ENCODE measurements around the gene CORO7. TPM values are rescaled to one million over a fixed set of nuclear protein-coding genes. Genes with fewer than 3 reads are reported as not detected.

CORO7 gene
- total RNA-seq, 1 donor from 2014 or later, result 11.6 TPM

DNA sequence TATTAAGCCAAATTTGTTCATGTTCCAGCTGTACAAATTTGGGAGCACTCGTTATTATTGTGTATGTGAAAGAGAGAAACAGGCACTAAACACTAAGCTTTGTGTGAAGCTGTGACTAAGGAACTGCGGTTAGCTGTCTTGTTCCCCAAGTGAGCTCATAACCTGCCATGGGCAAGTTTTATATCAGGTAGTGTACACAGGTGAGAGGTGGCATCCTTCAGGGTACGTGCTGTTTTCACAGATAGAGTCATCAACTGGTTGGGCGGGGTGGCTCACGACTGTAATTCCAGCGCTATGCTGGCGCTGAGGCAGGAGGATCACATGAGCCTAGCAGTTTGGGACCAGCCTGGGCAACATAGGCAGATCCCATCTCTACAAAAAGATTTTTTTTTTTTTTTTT, 12.1 kb upstream of the CORO7 start:
- no peak for DNase-seq
- ATAC-seq (ENCODE audit: poor library complexity), result no peak
- intact Hi-C loops (cut with DNase I), result no loop called here

DNA sequence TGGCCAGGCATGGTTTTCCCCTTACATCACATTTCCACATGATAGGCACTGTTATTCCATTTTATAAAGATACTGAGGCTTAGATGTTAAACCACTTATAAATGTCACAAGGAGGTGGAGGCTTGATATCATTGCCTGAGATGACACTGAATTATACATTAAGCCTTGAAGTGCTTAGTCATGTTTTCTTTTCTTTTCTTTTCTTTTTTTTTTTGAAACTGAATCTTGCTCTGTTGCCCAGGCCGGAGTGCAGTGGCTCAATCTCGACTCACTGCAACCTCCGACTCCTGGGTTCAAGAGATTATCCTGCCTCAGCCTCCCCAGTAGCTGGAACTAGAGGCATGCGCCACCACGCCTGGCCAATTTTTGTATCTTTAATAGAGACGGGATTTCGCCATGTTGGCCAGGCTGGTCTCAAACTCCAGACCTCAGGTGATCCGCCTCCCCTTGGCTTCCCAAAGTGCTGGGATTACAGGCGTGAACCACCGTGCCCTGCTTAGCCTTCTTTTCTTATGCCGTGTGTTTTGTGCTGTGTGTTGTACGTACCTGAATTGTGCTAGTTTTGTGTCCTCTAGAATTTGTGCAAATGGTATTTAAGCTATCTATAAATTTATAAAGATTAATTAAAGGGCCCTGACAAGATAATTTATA, 10.5 kb upstream of the CORO7 start:
- no peak for ATAC-seq (ENCODE audit: poor library complexity)

DNA sequence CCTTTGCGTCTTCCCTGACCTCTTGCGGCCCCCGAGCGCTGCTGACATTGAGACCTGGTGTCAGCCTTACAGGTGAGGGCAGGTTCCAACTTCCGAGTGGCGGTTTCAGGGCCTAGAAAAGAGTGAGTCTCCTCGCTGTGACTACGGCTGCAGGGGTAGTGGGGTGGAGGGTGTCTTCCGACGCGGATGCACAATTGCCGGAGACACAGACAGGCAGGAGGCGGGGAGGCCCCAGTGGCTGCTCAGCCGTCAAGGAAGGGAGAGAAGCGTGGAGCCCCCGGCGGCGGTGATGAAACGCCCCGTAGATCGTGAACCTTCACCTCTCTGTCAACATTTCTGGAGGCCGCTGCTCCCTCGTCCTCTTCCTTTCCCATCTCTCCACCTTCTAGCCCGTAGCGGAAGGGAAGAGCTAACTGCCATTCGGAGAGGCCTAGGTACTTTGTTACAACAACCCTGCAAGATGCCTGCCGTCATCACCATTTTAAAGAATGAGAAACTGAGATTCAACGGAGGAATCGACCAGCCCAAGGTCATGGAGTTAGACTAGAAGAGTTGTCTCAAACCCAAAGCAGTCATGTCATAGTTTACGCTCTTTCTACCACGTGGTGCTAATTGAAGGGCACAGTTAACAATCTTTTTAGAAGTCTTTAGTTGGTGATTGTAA, 9.8 kb upstream of the CORO7 start:
- intact Hi-C loops (cut with DNase I), result no loop called here
- ATAC-seq (ENCODE audit: poor library complexity), result peak; percentile 32

More for the DNA sequence above, 10.5 kb upstream of the CORO7 start:
- intact Hi-C loops (cut with DNase I), result no loop called here
- DNase-seq, result no peak

DNA sequence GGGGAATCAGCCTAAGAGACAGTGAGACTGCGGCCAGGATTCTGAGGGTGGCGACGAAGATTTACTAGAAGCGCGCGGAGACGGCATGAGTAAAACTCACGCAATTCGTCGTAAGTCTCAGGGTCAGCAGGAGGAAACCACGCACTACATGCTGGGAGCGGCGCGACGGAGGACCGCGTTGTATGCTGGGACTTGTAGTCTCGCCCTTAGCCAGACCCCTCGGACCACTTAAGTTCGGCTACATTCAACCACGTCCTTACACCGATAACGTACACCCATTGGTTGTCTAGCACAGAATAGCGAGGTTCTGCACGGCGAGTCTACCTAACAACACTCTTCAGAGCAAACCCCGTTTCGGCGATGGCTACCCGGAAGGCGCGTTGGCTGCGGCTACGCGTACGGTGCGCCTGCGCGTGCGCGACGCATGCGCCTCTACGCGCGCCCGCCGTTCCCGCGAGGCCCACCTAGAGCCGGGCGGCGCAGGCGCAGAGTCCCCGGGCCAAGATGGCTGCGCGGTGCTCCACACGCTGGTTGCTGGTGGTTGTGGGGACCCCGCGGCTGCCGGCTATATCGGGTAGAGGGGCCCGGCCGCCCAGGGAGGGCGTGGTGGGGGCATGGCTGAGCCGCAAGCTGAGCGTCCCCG, 9.1 kb upstream of the CORO7 start, which contains the start of gene DNAJA3:
TSS of gene DNAJA3 (plus strand) at position 491 of the 643 bp plus-strand sequence. CDS start at position 505, 14 bp downstream.
- DNase-seq (peak; percentile 97), ATAC-seq (ENCODE audit: poor library complexity) (peak; percentile 98)
- intact Hi-C loops (cut with DNase I), result no loop called here

More for the DNA sequence above, 9.8 kb upstream of the CORO7 start:
- DNase-seq, result peak; percentile 49

DNA sequence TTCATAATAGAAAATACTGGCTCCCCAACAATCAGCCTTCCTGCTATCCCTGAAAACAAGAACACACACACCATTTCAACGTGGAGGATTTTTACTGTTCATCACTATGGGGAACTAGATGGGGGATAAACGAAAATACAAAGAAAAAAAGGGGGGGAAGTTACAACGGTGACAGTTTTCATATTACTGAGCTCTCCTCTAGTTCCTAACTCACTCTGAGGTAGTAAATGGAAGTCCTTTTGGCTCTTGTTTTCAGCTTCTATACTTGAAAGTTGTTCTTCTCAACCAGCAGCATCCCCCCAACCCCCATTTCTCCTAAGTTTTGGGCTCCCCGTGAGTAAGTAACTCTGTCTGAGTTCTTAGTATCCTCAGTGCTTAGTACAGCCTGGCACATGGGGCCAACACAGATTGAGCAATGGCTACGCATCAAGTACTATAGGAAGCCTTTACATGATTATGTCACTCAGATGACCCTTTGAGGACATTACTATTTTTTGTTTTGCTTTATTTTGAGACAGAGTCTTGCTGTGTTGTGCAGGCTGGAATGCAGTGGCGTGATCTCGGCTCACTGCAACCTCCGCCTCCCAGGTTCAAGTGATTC, 4.2 kb upstream of the CORO7 start:
- intact Hi-C loops (cut with DNase I), result no loop called here
- DNase-seq (no peak), ATAC-seq (ENCODE audit: poor library complexity) (no peak)

DNA sequence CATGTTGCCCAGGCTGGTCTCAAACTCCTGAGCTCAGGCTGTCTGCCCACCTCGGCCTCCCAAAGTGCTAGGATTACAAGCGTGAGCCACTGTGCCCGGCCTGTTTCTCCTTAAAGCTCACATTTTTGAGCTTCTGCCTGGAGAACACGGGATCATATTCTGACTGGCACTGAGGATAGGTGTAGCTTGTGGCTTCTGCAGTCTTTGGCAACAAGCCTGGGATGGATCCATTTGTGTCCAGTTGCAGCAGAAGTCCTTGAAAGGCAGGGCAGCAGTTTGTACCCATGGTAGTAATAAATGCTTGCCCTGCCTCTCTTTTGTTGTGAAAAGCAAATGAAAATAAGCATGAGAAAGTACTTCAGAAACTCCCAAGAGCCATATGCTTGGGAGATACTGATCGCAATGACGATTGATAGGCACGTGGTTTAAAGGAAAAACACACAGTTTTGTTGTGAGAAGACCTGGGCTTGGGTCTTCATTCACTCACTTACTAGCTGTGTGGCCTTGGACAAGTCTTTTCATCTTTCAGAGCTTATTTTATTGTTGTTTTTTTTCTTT, 3.1 kb upstream of the CORO7 start:
- DNase-seq (no peak), ATAC-seq (ENCODE audit: poor library complexity) (no peak)
- intact Hi-C loops (cut with DNase I), result no loop called here

DNA sequence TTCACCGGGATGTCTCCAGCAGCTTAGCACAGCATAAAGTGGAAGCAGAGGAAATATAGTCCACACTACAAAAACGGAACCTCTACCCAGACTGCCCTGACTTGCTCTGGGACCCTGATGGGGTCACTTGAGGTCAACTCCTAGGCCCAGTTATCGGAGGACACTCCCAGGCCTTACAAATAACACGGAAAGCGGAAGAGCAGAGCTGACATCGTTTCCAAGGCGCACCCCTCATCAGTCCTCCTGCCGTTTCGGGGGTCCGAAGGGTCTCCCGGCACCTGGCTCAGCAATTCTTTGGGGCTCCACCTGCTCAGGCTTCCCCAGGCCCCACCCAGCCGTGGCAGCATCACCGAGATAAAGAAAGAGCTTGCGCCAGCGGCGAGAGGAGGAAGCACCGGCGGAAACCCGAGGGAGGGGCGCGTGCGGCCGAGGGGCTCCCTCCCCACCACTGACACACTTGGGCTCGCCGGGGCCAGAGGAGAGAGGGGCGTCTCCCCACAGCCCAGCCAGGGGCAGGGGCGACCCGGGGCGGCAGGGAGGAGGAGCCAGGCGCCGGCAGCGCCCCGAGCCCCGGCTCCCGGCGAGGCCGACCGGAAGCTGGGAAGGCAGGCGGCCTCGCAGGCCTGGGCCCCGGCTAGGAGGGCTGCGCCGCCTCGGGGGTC, 727 bp downstream of the CORO7 start:
- DNase-seq (peak; percentile 72), ATAC-seq (ENCODE audit: poor library complexity) (peak; percentile 25)
- intact Hi-C loops (cut with DNase I), result no loop called here

DNA sequence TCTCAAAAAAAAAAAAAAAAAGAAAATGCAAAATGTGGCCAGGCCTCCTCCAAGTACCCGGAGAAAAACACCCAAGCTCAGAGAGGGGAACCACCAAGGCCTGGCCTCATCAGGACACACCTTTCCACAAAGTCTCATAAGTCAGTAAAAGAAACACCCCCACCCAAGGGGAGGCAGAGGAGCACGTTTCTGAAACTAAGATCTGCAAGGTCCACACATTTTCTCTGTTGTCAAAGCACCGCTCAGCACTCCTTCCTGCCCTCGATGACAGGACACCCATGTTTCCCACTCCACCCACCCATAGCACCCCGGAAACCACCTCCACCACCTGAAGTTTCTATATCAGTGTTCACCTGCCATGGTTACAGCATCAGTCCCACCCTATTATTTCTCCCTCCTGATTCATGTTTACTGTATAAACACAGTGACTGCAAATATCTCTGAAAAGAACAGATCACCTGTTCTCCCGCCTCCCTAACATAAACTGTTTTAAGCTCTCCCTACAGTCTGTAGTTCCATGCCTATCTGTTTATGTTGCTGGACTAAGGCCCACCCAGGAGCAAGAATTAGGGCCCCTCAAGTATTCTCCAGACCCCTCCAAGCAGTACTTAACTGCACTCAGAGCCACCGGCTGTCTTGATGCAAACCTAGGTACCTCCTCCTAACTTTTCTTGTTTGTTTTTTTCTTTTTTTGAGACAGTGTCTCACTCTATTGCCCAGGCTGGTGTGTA, 2.0 kb downstream of the CORO7 start:
- DNase-seq (no peak), ATAC-seq (ENCODE audit: poor library complexity) (no peak)
- intact Hi-C loops (cut with DNase I), result no loop called here

DNA sequence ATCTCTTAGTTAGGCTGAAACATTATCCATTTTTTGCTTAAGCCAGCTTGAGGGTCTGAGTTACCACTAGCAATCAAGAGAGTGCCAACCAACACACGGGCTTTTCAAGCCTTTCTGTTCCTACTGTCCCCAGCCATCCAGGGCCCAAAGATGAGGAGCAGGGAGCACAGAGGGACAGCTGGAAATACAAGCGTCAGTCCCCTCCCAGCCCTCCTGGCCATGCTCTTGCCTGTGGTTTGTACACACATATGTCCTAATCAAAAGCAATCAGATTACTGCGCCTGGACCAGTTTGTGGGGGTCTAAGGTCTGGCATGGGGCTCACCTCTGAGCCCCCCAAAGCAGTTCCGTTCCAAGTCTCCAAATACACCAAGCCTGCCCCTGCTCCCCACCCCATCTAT, 3.5 kb downstream of the CORO7 start:
- intact Hi-C loops (cut with DNase I), result no loop called here
- no peak for ATAC-seq (ENCODE audit: poor library complexity)
- no peak for DNase-seq

DNA sequence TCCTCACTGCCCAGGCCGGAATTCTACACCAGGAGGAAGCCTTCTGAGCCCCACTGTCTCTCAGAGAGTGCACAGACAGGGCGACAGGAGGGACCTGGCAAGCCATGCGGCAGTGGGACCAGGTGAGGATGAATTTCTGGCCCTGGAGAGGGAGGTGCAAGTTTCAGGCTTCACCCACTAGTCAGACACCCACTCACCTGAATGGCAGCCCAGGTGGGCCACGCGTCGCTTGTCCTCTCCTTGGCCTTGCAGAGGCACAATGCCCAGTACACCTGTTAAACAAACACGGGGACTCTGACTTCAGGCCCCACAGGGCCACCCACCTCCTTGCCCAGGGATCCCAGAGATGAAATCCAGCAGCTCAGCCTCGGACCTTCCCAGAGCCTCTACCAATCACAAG, 4.2 kb downstream of the CORO7 start:
- no peak for ATAC-seq (ENCODE audit: poor library complexity)
- DNase-seq, result no peak
- intact Hi-C loops (cut with DNase I), result no loop called here

DNA sequence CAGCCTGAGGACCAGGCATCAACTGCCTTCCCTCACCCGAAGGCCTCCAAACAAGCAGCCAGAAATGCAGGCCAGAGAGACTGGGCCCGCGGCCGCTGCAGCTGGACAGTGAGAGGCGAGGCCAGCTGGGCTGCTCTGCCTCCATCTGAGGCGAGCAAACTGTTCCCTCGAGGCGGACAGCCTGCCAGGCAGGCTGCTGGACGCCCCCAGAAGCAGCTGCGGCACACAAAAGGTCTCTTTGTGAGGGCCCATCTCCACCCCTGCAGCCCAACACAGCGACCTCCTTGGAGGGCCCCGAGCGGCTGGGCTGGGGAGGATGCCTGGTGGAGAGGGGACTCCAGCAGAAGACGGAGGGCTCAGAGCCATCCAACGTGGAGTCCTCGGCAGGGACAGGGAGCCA, 4.7 kb downstream of the CORO7 start:
- intact Hi-C loops (cut with DNase I), result no loop called here
- DNase-seq, result peak; percentile 89
- ATAC-seq (ENCODE audit: poor library complexity), result peak; percentile 52

DNA sequence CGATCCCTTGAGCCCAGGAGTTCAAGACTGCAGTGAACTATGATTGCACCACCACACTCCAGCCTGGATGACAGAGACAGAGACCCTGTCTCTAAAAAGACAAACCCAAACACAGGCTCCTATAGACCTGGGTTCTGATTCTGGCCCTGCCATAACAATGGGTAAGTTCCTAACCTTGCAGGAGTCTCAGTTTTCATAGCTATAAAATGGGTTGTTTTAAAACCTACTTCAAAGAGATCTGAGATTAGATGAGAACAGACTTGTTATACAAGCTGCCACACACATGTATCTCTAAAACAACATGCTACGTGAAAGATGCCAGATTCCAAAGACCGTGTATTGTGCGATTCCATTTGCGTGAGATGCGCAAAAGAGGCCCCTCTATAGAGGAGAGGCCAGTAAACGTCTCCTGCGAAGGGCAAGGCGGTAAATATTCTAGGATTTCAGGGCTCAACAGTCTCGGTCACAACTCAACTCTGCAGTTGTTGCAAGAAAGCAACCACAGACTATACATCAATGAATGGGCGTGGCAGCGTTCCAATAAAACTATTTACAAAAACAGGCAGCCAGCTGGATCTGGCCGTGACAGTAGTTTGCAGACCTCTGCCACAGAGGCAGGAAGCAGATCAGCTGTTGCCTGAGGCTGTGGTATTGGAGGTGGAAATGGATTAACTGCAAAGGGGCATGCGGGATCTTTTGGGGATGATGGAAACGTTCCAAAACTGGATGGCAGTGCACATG, 5.9 kb downstream of the CORO7 start:
- DNase-seq (no peak), ATAC-seq (ENCODE audit: poor library complexity) (no peak)
- intact Hi-C loops (cut with DNase I), result no loop called here

DNA sequence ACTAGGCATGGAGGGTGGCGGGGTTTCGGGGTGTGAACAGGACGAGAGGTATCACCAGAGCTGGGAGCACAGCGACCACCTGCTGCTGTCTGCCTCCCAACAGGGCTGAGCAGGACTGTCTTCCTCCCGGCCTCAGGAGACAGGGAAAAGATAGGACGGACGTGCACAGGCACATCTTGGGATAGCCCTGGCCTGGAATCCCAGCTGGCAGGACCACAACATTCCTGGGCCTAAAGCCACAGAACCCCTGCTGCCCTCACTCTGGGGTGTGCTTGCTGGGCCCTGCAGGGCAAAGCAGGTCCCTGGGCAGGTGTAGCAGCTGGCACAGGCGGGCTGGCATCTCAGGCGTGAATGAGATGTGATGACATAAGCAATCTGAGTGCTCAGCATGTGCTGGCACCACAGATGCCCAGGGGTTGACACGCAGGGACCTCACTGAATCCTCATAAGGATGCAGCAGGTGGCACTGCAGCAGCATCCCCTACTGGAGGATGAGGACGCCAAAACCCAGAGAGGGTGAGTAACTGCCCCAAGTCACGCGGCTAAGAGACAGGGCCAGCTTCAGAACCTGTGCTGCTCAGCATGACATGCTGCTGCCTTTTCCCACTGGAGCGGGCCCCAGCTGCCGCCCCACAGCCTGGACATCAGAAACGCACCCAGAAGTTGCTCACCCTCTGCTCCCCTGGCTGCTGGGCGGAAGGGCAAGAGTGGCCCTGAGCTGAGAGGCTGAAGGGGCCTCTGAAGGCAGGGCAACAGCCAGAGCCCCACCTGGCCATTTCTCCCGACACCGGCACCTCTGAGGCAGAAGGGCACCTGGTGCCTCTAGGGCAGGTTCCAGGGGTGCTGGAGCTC, 7.1 kb downstream of the CORO7 start:
- ATAC-seq (ENCODE audit: poor library complexity), result peak; percentile 19
- intact Hi-C loops (cut with DNase I), result loop anchor here (10.0 kb wide), 1 partner anchor 205 kb away; no protein-coding TSS in a partner anchor
- peak; percentile 57 for DNase-seq

DNA sequence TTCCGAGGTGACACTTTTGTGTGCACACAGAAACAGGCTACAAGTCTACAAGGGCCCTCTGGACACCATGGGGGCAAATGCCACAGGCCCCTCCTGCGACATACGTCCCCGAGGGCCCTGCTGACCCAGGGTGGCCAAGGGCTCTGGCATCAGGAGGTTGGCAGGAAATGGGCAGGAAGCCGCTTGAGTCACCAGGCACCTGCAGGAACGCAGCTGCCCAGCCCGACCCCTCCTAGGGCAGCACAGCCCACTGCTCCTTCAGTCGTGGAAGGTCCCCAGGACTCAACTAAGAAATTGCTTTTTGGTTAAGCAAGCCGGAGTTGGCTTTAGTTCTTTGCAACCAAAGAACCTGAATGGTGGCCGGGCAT, 8.1 kb downstream of the CORO7 start:
- intact Hi-C loops (cut with DNase I), result loop anchor here (10.0 kb wide), 1 partner anchor 204 kb away; no protein-coding TSS in a partner anchor
- DNase-seq, result no peak
- no peak for ATAC-seq (ENCODE audit: poor library complexity)

DNA sequence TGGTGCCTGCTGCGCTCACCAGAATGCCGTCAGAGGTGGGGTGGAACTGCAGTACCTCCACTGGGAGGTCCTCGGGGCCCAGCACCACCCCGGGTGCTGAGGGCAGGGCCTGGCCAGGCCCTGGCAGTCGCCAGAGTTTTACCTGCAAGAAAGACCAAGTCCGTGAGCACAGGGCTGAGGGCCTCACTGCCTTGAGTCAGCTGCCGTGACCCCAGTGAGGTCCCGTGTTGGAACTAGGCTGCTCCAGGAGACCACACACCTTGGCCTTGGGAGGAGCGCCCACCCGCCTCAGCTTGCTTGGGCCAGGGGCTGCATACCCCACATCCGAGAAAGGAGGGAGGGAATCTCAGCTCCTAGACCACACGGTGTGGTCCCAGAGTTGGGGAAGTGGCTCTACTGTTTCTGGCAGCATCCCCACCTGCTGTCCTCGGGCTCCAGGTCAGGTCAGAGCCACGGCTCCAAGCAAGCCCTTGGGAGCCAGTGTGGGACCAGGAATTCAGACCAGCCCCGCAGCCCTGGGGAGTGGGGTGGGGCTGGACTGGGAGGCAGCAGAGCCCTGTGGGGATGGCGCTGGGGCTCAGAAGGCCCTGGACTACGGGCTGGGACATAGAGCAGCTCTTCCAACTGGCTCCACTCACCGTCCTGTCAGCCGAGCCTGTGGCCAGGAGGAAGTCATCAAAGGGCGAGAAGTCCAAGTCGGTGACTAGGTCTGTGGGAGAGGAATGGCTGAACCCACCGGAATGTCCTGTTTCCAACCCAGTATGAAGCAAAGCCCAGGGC, 8.7 kb downstream of the CORO7 start:
- no peak for DNase-seq
- peak; percentile 4 for ATAC-seq (ENCODE audit: poor library complexity)
- intact Hi-C loops (cut with DNase I), result loop anchor here (10.0 kb wide), 1 partner anchor 203 kb away; no protein-coding TSS in a partner anchor

Measured in Right ventricle myocardium superior (tissue), 1 donor.